ENCODE measurements around the gene PCNX1. TPM values are rescaled to one million over a fixed set of nuclear protein-coding genes. Genes with fewer than 3 reads are reported as not detected.

PCNX1 gene
- polyA plus RNA-seq, 1 donor: 43.9 TPM

DNA sequence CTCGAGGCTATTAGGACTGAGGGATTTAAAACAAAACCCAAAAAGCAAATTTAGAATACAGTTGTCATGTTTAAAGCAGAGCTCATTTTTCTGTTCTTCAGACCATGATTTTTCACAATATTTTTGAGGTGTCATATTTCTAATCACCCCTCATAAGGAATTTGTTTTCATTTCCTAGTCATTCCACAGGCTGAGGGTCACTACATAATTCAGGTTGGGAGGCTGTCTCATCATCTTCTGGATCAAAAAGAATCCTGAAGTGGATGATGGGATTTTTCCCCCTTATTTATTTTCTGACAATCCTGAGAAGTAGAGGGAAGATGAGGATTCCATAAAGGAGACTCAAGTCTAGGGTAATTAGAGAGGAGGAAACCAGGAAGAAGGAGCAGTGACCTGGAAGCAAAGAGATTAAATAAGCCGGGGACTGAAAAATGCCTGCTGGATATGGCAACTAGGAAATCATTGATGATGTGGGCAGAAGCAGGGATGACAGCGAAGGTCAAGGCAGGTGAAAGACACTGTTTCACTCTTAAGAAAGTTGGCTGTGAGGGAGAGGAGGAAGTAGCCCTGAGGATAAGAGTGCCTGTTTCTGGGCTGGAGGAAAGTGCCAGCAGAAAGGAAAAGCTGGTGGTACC, 9.0 kb upstream of the PCNX1 start:
- H3K27ac ChIP-seq (ENCODE audit: low read length): no peak overlapping the region
- H3K4me1 ChIP-seq (ENCODE audit: control insufficient read depth, insufficient read depth, low read length): no peaks in the 10 kb centered on the region
- H3K36me3 ChIP-seq (ENCODE audit: control insufficient read depth, insufficient read depth, low read length): no peaks in the 10 kb centered on the region
- no peak for DNase-seq
- no peaks in the 10 kb centered on the region for H3K27me3 ChIP-seq (ENCODE audit: control insufficient read depth, insufficient read depth, low read length)
- WGBS (ENCODE audit: insufficient coverage, low lambda C conversion rate): 56% methylated on average over 2 of the region's 3 CpGs
- H3K4me3 ChIP-seq (ENCODE audit: low read length): no peak overlapping the region
- H3K9me3 ChIP-seq (ENCODE audit: control insufficient read depth, low read depth, low read length): no peaks in the 10 kb centered on the region

DNA sequence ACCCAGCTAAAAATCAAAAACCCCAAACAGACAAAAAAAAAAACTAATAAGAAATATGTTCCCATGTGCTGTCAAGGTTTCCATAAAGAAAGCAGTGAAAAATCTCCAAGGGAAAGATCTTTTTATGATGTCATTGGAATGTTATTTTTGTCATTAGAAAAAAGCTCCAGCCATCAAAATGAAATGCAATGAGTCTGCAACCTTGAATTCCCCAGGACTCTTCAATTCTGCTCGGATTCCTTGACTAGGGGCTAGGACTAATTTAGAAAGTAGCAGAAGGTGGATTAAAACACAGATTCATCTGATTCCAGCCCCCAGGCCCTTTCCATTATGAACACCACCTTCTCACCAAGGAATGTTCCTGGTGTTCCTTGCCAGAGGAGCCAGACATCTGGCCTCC, 6.0 kb upstream of the PCNX1 start:
- no CpG with 5 or more reads among the region's 1 CpG for WGBS (ENCODE audit: insufficient coverage, low lambda C conversion rate)
- H3K4me1 ChIP-seq (ENCODE audit: control insufficient read depth, insufficient read depth, low read length): peaks cover 5% of the 10 kb centered on the region
- no peaks in the 10 kb centered on the region for H3K36me3 ChIP-seq (ENCODE audit: control insufficient read depth, insufficient read depth, low read length)
- no peaks in the 10 kb centered on the region for H3K27me3 ChIP-seq (ENCODE audit: control insufficient read depth, insufficient read depth, low read length)
- H3K27ac ChIP-seq (ENCODE audit: low read length): no peak overlapping the region
- no peak for DNase-seq
- H3K4me3 ChIP-seq (ENCODE audit: low read length): no peak overlapping the region
- no peaks in the 10 kb centered on the region for H3K9me3 ChIP-seq (ENCODE audit: control insufficient read depth, low read depth, low read length)

DNA sequence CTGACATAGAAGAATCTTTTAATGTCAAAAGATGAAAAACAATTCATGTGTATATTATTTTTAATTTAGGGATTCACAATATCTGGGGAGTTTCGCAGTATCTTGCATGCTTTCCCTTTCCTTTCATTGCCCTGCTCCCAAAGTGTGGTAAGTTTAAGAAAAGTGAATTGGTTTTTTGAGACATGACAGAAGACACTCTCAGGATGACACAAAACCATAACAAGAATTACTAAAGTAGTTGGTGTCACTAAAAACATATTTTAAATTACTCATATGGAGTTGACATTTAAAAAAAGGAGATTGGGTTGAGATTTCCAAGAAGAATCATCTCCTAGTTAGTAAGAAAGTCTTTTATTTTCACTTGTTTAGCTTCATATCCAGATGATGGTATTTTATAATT, 5.1 kb upstream of the PCNX1 start:
- no peak overlapping the region for H3K27ac ChIP-seq (ENCODE audit: low read length)
- H3K36me3 ChIP-seq (ENCODE audit: control insufficient read depth, insufficient read depth, low read length): no peaks in the 10 kb centered on the region
- H3K4me3 ChIP-seq (ENCODE audit: low read length): no peak overlapping the region
- no peaks in the 10 kb centered on the region for H3K9me3 ChIP-seq (ENCODE audit: control insufficient read depth, low read depth, low read length)
- no CpG with 5 or more reads among the region's 1 CpG for WGBS (ENCODE audit: insufficient coverage, low lambda C conversion rate)
- H3K4me1 ChIP-seq (ENCODE audit: control insufficient read depth, insufficient read depth, low read length): peaks cover 6% of the 10 kb centered on the region
- no peaks in the 10 kb centered on the region for H3K27me3 ChIP-seq (ENCODE audit: control insufficient read depth, insufficient read depth, low read length)
- no peak for DNase-seq

DNA sequence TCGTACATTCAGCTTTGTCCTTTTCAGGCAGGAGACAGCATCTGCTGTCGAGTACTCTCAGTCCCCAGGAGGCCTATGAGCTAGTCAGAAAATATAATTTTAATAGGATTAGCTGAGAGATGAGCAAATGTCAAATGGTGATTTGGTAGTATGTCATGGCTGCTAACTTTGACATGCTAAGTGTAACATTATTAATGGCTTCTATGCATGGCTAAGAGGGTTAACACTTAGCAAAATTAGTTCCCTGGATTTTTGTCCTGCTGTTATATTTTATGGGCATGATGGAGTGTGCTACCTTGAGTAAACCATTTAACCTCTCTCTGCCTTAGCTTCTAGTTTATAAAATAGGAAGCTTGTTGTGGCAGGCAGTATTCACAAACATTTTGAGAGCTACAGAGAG, 2.9 kb upstream of the PCNX1 start:
- 100% methylated on average over 1 of the region's 2 CpGs for WGBS (ENCODE audit: insufficient coverage, low lambda C conversion rate)
- H3K9me3 ChIP-seq (ENCODE audit: control insufficient read depth, low read depth, low read length): no peaks in the 10 kb centered on the region
- peaks cover 11% of the 10 kb centered on the region for H3K4me1 ChIP-seq (ENCODE audit: control insufficient read depth, insufficient read depth, low read length)
- no peaks in the 10 kb centered on the region for H3K27me3 ChIP-seq (ENCODE audit: control insufficient read depth, insufficient read depth, low read length)
- no peak for DNase-seq
- H3K4me3 ChIP-seq (ENCODE audit: low read length): no peak overlapping the region
- no peak overlapping the region for H3K27ac ChIP-seq (ENCODE audit: low read length)
- no peaks in the 10 kb centered on the region for H3K36me3 ChIP-seq (ENCODE audit: control insufficient read depth, insufficient read depth, low read length)

DNA sequence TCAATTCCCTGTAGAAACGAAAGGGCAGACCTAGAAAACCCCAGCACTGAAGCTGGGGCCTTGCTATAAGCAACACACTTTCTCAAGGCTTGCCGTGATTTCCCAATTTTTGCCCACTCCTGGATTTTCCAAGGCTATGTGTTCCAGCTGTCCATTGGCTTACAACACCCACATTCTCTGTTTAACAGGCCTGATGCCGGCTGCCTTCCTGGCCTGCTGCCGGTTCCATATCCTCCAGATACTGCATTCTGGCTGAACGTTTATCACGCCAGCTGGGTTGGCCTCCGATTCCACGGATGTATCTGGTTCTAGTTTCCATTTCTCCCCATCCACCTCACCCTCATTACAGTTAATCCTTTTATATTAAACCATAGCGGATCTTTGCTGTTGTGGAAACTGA, 2.0 kb upstream of the PCNX1 start:
- H3K27ac ChIP-seq (ENCODE audit: low read length): no peak overlapping the region
- peaks cover 13% of the 10 kb centered on the region for H3K4me1 ChIP-seq (ENCODE audit: control insufficient read depth, insufficient read depth, low read length)
- no peaks in the 10 kb centered on the region for H3K36me3 ChIP-seq (ENCODE audit: control insufficient read depth, insufficient read depth, low read length)
- H3K27me3 ChIP-seq (ENCODE audit: control insufficient read depth, insufficient read depth, low read length): no peaks in the 10 kb centered on the region
- WGBS (ENCODE audit: insufficient coverage, low lambda C conversion rate): no CpG with 5 or more reads among the region's 9 CpGs
- H3K9me3 ChIP-seq (ENCODE audit: control insufficient read depth, low read depth, low read length): no peaks in the 10 kb centered on the region
- no peak overlapping the region for H3K4me3 ChIP-seq (ENCODE audit: low read length)
- peak in 1 of 2 donors; percentile 14 for DNase-seq

DNA sequence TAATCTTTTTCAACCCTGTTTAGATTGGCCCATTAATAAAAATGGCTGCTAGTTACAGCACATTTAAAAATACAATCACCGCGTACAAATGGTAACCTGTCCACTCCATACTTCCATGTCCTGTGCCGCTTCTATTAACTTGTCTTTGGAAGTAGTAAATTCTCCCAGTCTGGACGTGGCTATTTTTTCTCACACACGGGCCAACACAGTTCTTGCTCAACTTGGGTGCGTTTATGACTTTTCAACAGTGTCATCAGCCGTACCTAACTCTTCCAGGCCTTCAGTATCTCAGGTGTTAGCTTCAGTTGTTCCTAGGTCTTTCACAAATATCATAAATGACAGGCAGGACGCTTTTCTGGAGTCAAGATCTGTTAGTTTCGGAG, 475 bp upstream of the PCNX1 start:
- Histone ChIP-seq H3K36me3 (ENCODE audit: control insufficient read depth, insufficient read depth, low read length) (no peaks in the 10 kb centered on the region), H3K4me3 (ENCODE audit: low read length) (peak overlapping the region; percentile 71), H3K4me1 (ENCODE audit: control insufficient read depth, insufficient read depth, low read length) (peaks cover 23% of the 10 kb centered on the region), H3K9me3 (ENCODE audit: control insufficient read depth, low read depth, low read length) (no peaks in the 10 kb centered on the region), H3K27ac (ENCODE audit: low read length) (peak overlapping the region; percentile 97), H3K27me3 (ENCODE audit: control insufficient read depth, insufficient read depth, low read length) (no peaks in the 10 kb centered on the region)
- peak; percentile 49 to 85 for DNase-seq
- WGBS (ENCODE audit: insufficient coverage, low lambda C conversion rate): no CpG with 5 or more reads among the region's 9 CpGs

DNA sequence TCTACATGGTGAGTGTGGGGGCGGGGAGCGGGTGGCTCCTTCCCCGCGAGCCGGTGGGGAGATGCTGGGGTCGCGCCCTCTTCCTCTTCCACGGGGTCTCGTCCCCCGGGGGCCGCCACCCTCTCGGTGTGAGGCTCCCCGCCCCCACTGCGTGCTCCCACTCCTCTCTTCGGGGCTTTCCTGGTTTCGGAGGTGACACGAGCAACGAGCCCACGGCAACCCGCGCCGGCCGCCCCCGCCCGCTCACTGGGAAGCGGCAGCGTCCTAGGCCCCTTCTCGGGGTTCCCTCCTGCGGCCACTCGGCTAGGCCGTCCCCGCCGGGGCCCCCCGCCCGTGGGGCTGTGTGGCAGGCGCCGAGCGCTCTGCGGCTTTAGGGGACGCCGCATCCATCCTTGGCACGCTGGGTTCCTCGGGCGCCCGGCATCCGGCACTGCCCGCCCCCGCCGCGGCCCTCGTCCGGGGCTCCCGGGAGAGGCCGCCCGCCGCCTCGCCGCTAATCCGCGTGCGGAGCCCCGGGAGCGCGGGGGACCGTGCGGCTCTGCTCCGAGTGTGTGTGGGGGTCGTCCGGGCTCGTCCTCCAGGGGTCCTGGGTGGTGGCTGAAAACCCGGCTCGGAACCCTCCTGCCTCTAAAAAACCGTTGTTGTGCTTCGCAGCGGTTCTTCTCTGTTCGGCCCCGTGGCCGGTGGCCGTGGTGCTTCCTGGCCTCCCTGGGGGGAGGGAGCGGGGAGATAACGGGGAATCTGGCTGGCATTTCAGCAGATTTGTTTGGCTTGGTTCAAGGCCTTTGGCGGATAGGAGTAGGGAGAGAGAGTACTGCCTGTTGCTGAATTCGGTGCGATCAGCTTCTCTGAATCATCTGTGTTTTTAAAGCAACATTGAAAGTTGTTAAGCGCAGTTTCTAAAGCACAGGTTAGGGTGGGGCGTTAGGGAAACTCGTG, 1.0 kb downstream of the PCNX1 start:
- H3K27ac ChIP-seq (ENCODE audit: low read length): peak overlapping the region; percentile 97
- DNase-seq: peak; percentile 26 to 76
- H3K27me3 ChIP-seq (ENCODE audit: control insufficient read depth, insufficient read depth, low read length): no peaks in the 10 kb centered on the region
- H3K9me3 ChIP-seq (ENCODE audit: control insufficient read depth, low read depth, low read length): no peaks in the 10 kb centered on the region
- WGBS (ENCODE audit: insufficient coverage, low lambda C conversion rate): 0% methylated on average over 2 of the region's 87 CpGs
- H3K36me3 ChIP-seq (ENCODE audit: control insufficient read depth, insufficient read depth, low read length): no peaks in the 10 kb centered on the region
- H3K4me3 ChIP-seq (ENCODE audit: low read length): peak overlapping the region; percentile 68
- H3K4me1 ChIP-seq (ENCODE audit: control insufficient read depth, insufficient read depth, low read length): peaks cover 29% of the 10 kb centered on the region

DNA sequence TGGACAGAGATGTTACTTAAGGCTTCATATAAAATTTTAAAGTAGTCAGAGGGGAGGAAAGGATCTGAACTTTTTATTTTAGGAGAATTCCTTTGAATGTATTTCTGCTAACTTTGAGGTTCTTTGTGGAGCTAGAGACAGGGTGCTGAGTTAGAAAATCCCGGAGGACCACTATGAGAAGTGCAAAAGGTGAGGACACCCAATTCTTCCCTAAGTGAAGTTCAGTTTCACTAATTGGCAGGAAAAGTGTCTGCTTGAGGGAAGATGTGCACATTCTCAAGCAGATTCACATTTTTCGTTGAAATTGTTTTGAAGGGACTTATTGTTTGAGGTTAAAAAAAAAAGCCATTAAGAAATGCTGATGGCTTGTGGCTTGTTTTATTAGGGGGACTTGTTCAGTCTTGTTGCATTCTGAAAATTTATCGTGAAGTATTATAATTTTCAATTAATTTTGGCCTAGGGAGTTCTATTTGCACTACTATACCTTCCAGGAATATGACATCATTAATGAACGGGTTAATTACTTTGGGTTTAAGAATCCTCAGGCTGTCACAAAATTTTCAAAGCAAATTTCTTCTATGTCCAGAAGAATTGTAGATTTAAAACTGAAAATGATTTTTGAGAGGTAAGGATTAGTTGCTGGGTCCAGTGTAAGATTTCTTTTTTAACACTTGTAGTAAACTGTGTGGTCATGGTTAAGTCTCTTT, 1.8 kb downstream of the PCNX1 start:
- peak in 1 of 2 donors; percentile 11 for DNase-seq
- peak overlapping the region; percentile 68 for H3K4me3 ChIP-seq (ENCODE audit: low read length)
- H3K27me3 ChIP-seq (ENCODE audit: control insufficient read depth, insufficient read depth, low read length): no peaks in the 10 kb centered on the region

DNA sequence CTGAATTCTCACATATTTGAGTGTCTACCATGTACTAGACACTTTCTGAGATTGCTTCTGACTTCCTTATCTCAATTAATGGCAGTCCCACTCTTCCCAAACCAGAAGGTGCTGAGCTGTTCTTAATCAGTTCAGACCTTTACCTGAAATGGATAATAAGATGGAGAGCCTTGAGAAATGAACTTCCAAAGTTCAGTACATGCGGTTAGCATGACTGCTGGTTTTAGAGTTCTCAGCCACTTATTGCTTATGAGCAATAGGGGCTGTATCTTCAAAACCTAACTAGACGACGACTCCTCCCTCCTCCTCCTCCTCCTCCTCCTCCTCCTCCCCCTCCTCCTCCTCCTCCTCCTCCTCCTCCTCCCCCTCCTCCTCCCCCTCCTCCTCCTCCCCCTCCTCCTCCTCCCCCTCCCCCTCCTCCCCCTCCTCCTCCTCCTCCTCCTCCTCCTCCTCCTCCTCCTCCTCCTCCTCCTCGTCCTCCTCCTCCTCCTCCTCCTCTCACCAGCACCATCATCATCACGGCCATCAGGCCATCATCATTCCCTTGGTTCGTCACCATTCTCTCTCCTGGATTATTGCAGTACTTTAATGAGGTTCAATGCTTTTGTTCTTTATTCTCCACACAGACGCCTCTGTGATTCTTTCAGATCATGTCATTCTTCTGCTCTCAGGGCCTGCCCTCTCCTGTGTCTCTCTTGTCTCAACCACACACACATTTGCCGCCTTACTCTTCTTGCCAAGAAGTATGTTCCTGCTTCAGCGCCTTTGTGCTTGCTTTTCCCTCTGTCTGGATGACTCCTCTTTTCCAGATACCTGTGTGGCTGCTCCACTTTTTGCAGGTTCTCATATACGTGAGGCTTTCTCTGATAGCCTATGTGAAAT, 2.7 kb downstream of the PCNX1 start:
- H3K27ac ChIP-seq (ENCODE audit: low read length): peak overlapping the region; percentile 97

More for the DNA sequence above, 1.8 kb downstream of the PCNX1 start:
- H3K9me3 ChIP-seq (ENCODE audit: control insufficient read depth, low read depth, low read length): no peaks in the 10 kb centered on the region
- H3K27ac ChIP-seq (ENCODE audit: low read length): peak overlapping the region; percentile 97
- WGBS (ENCODE audit: insufficient coverage, low lambda C conversion rate): 76% methylated on average over 3 of the region's 4 CpGs
- no peaks in the 10 kb centered on the region for H3K36me3 ChIP-seq (ENCODE audit: control insufficient read depth, insufficient read depth, low read length)
- peaks cover 29% of the 10 kb centered on the region for H3K4me1 ChIP-seq (ENCODE audit: control insufficient read depth, insufficient read depth, low read length)

DNA sequence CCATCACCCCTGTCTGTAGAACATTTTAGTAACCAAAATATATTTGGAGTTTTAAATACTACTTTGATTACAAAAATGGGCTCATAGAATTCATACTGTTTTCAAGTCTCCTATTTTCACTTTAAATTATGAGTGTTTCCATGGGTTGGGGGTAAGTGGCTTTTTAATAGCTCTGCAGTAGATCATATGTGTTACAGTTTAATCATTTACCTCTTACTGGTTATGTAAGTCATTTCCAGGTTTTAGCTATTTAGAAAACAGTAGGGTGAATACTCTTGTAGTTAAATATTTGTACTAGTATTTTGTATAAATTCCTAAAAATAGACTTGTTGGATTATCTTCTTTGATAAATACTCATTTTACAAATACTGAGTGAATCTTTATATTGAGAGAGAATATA, 8.2 kb downstream of the PCNX1 start:
- H3K36me3 ChIP-seq (ENCODE audit: control insufficient read depth, insufficient read depth, low read length): no peaks in the 10 kb centered on the region
- peaks cover 20% of the 10 kb centered on the region for H3K4me1 ChIP-seq (ENCODE audit: control insufficient read depth, insufficient read depth, low read length)
- no peaks in the 10 kb centered on the region for H3K27me3 ChIP-seq (ENCODE audit: control insufficient read depth, insufficient read depth, low read length)
- no peak for DNase-seq
- H3K4me3 ChIP-seq (ENCODE audit: low read length): no peak overlapping the region
- no peaks in the 10 kb centered on the region for H3K9me3 ChIP-seq (ENCODE audit: control insufficient read depth, low read depth, low read length)
- no peak overlapping the region for H3K27ac ChIP-seq (ENCODE audit: low read length)

More for the DNA sequence above, 2.7 kb downstream of the PCNX1 start:
- Histone ChIP-seq H3K9me3 (ENCODE audit: control insufficient read depth, low read depth, low read length) (no peaks in the 10 kb centered on the region), H3K27me3 (ENCODE audit: control insufficient read depth, insufficient read depth, low read length) (no peaks in the 10 kb centered on the region), H3K4me3 (ENCODE audit: low read length) (peak overlapping the region; percentile 68), H3K36me3 (ENCODE audit: control insufficient read depth, insufficient read depth, low read length) (no peaks in the 10 kb centered on the region), H3K4me1 (ENCODE audit: control insufficient read depth, insufficient read depth, low read length) (peaks cover 29% of the 10 kb centered on the region)
- peak; percentile 50 to 78 for DNase-seq
- 80% methylated on average over 2 of the region's 10 CpGs for WGBS (ENCODE audit: insufficient coverage, low lambda C conversion rate)

Data from large intestine (tissue), 3 donors.